ENCODE data around the gene ME1.
"Not testable (repeated sequence)": the region's sequence is repeated elsewhere in the genome, so short reads cannot be mapped to it uniquely, and the experiment has no call there.

The ME1 gene

DNA sequence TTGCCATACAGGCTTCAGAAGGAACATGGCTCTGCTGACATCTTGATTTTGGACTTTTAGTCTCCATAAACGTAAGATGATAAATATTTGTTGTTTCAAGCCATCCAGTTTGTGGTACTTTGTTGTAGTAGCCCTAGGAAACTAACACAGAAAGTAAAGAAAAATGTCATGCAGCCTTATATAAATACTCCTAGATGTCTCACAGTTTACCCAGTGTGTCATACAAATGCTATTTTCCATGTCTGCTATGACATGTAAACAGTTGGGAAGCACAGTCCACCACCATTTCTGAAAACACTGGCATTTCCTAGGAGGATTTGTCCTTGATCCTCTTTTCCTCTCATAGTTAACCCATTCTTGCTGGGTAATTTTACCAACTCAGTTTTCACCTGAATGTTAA, 30.6 kb upstream of the ME1 start:
- TF ChIP-seq, protein P1, sequence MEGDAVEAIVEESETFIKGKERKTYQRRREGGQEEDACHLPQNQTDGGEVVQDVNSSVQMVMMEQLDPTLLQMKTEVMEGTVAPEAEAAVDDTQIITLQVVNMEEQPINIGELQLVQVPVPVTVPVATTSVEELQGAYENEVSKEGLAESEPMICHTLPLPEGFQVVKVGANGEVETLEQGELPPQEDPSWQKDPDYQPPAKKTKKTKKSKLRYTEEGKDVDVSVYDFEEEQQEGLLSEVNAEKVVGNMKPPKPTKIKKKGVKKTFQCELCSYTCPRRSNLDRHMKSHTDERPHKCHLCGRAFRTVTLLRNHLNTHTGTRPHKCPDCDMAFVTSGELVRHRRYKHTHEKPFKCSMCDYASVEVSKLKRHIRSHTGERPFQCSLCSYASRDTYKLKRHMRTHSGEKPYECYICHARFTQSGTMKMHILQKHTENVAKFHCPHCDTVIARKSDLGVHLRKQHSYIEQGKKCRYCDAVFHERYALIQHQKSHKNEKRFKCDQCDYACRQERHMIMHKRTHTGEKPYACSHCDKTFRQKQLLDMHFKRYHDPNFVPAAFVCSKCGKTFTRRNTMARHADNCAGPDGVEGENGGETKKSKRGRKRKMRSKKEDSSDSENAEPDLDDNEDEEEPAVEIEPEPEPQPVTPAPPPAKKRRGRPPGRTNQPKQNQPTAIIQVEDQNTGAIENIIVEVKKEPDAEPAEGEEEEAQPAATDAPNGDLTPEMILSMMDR (conservative IDR thresholded peaks at IDR 0.05; ENCODE audit: low read depth, low read length): no peak
- no peak for DNase-seq (ENCODE audit: low read depth)
- H3K4me3 ChIP-seq (ENCODE audit: low read depth, low read length): no peak overlapping the region

DNA sequence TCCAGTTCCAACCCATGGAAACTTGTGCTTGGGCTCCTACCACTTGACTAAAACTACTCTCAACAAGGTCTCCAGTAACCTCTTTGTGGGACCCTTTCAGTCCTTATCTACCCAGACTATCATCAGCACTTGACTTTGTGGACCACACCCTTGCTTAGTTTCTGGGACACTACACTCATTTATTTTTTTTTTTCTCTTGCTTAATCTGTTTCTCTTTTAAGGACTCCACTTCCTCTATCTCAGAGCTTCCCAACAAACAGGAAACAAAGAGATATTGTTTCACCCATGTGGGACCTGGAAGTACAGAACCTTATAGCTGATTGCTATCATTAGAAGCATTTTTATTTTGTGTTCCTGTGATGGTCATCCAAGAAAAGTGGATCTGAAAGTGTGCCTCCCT, 28.8 kb upstream of the ME1 start:
- no peak for DNase-seq (ENCODE audit: low read depth)
- TF ChIP-seq, protein P1 (conservative IDR thresholded peaks at IDR 0.05; ENCODE audit: low read depth, low read length): no peak

DNA sequence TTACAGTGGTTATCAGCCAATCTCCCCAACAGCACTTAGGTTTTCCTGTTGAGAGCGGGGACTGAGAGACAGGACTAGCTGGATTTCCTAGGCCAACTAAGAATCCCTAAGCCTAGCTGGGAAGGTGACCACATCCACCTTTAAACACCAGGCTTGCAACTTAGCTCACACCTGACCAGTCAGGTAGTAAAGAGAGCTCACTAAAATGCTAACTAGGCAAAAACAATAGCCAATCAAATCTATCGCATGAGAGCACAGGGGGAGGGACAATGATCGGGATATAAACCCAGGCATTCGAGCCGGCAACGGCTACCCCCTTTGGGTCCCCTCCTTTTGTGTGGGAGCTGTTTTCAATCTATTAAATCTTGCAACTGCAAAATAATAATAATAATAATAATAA, 19.2 kb upstream of the ME1 start:
- not testable (repeated sequence) for DNase-seq (ENCODE audit: low read depth); H3K4me3 ChIP-seq (ENCODE audit: low read depth, low read length)

More for the DNA sequence above, 28.8 kb upstream of the ME1 start:
- H3K4me3 ChIP-seq (ENCODE audit: low read depth, low read length): no peak overlapping the region

DNA sequence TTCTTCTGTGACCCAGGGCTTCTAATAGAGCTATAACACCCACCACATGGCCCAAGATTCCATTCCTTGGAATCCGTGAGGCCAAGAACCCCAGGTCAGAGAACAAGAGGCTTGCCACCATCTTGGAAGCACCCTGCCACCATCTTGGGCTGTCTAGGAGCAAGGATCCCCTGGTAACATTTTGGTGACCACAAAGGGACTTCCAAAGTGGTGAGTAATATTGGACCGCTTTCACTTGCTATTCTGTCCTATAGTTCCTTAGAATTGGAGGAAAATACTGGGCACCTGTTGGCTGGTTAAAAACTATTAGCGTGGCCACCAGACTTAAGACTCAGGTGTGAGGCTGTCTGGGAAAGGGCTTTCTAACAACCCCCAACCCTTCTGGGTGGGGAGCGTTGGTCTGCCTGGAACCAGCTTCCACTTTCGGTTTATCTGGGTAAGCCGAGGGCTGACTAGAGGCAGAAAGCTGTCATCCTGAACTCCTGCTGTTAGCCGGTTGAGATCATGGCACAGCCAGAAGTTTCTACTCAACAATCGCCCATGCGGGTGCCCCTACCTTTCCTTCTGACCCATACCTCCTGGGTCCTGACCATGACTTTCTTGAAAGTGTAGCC, 13.3 kb upstream of the ME1 start:
- not testable (repeated sequence) for DNase-seq (ENCODE audit: low read depth); H3K4me3 ChIP-seq (ENCODE audit: low read depth, low read length)

DNA sequence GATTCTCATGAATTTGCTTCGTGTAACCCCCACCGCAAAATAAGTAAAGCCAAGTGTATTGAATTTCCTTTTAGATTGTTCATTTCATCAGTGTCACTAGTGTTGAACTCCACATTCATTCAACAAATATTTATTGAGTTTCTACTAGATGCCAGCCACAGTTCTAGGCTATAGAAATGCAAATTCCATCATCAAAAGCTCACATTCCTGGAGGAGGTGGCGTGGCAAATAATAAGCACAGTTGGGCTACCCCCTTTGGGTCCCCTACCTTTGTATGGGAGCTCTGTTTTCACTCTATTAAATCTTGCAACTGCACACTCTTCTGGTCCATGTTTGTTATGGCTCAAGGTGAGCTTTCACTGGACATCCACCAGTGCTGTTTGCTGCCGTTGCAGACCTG, 12.7 kb upstream of the ME1 start:
- no peak for DNase-seq (ENCODE audit: low read depth)
- no peak overlapping the region for H3K4me3 ChIP-seq (ENCODE audit: low read depth, low read length)
- TF ChIP-seq, protein P1 (conservative IDR thresholded peaks at IDR 0.05; ENCODE audit: low read depth, low read length): no peak

DNA sequence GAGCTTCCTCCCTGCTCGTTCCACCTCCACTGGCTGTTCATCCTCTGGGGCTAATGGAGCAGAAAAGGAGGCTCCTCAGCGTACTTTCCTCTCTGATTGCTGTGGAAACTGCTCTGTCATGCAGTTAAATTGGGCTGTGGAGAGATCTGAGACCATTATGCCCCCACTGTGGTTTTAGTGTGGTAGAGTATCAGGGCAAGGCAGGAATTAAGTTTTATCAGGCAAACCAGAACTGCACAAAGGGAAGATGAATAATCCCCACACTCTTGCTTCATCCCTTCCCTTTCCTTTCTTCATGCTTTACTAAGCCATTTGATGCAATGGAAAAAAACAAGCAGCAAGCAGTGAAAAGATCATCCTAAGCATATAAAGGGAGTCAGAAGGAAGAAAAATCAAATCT, 11.9 kb upstream of the ME1 start:
- DNase-seq (ENCODE audit: low read depth): peak; percentile 45
- no peak overlapping the region for H3K4me3 ChIP-seq (ENCODE audit: low read depth, low read length)
- TF ChIP-seq, protein P1 (conservative IDR thresholded peaks at IDR 0.05; ENCODE audit: low read depth, low read length): no peak

DNA sequence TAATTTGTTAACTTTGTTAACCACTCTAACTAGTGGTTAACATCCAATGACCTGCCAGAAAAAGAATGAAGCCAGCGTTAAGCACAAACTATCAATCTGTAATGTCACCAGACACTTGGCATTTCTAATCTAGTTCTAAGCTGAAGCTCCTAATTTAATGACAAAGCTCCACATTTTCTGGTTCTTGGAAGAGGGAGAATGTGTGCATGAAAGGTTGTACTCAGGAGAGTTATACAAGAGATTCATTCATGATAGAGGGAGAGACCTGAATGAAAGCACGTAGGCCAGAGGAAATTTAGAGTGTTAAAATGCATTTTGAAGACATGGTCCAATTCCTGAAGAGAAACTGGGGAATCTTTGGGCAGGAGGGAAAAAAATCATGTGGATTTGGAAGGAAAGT, 8.3 kb upstream of the ME1 start:
- TF ChIP-seq, protein P1 (conservative IDR thresholded peaks at IDR 0.05; ENCODE audit: low read depth, low read length): no peak
- H3K4me3 ChIP-seq (ENCODE audit: low read depth, low read length): no peak overlapping the region
- DNase-seq (ENCODE audit: low read depth): no peak

DNA sequence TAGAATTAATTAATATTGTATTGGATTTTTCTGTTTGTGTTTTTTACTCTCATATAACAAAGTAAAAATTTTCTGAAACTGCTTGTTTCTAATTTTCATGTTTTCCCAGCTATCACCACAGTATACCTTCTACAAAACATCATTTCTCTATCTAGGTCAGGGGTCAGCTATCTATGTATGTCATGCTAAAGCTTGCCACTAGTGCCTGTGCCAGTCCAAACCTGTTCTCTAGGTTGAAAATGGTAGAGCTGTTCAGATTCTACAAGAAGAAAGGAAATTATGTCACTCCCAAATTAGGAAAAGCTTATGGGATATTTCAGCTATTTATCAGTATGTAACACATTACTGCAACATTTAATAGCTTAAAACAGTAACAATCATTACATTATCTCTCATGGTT, 5.8 kb upstream of the ME1 start:
- DNase-seq (ENCODE audit: low read depth): no peak
- TF ChIP-seq, protein P1 (conservative IDR thresholded peaks at IDR 0.05; ENCODE audit: low read depth, low read length): no peak
- H3K4me3 ChIP-seq (ENCODE audit: low read depth, low read length): no peak overlapping the region

All from choroid plexus epithelial cell (primary cell).